ENCODE results near the gene SPRYD3.

SPRYD3 gene

GRCh38 chr12:53062011-53062961, 16.9 kb downstream of the SPRYD3 start:
- DNase-seq, result no peak

DNA sequence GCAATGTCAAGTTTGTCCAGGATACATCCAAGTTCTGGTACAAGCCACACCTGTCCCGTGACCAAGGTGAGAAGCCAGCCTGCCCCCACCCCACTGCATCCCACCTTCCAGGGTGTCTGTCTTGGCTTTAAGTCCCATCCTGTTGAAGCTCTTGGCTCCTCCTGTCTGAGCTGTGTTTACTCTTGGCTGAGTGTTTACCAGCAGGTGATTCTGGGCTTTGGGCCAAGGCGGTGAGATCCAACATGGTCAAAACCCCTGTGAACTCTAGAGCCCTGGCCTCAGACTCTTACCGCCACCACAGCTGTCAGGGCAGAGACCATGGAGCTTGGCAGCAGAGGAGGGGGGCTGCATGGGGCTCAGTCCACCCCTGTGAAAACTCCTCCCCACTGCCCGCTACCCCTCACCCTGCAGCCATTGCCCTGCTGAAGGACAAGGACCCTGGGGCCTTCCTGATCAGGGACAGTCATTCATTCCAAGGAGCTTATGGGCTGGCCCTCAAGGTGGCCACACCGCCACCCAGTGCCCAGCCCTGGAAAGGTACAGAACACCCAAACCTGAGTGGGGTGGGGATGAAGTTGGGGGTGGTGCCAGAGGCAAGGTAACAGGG, 17.7 kb downstream of the SPRYD3 start:
- peak; percentile 76 for DNase-seq

DNA sequence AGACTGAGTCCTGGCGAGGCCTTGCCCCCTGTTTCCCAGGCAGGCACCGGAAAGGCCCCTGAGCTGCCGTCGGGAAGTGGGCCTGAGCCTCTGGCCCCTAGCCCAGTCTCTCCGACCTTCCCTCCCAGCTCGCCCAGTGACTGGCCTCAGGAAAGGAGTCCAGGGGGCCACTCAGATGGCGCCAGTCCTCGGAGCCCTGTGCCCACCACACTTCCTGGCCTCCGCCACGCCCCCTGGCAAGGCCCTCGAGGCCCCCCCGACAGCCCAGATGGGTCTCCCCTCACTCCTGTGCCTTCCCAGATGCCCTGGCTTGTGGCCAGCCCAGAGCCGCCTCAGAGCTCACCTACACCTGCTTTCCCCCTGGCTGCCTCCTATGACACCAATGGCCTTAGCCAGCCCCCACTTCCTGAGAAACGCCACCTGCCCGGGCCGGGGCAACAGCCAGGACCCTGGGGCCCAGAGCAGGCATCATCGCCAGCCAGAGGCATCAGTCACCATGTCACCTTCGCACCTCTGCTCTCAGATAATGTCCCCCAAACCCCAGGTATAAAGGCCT, 18.4 kb downstream of the SPRYD3 start:
- peak; percentile 62 for DNase-seq

DNA sequence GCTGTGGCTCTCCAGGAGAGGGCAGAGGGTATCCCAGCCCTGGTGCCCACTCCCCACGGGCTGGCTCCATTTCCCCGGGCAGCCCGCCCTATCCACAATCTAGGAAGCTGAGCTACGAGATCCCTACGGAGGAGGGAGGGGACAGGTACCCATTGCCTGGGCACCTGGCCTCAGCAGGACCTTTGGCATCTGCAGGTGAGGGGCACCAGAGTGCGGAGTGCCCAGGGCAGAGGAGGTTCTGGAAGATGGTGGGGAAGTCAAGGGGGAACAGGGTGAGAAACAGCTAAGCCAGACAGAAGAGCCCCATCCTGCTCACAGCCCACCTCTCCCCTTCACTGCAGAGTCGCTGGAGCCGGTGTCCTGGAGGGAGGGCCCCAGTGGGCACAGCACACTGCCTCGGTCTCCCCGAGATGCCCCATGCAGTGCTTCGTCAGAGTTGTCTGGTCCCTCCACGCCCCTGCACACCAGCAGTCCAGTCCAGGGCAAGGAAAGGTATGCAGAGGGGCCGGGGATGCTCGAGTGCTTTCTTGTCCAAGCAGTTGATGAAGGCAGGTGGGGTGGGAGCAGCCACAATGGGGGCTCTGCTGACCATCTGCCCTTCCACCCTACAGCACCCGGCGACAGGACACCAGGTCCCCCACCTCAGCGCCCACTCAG, 19.0 kb downstream of the SPRYD3 start:
- DNase-seq, result no peak

- no peak for DNase-seq
Measured at GRCh38 chr12:53059434-53060063, 19.6 kb downstream of the SPRYD3 start.

DNA sequence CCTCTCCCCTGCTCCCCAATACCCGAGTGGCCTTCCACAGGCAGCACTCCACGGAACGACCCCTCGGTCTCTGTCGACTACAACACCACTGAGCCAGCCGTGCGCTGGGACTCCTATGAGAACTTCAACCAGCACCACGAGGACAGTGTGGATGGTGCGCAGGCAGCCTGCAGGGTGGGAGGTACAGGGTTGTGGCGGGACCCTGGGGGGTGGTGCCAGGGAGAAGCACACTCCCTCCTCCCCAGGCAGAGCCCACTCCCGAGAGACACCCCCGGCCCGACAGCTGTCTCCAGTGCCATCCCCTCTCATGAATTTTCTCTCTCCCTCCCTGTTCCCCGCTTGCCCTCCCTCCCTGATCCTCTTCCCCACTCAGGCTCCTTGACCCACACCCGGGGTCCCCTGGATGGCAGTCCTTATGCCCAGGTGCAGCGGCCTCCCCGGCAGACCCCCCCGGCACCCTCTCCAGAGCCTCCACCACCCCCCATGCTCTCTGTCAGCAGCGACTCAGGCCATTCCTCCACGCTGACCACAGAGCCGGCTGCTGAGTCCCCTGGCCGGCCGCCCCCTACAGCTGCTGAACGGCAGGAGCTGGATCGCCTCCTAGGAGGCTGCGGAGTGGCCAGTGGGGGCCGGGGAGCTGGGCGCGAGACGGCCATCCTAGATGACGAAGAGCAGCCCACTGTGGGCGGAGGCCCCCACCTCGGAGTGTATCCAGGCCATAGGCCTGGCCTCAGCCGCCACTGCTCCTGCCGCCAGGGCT, 20.3 kb downstream of the SPRYD3 start:
- DNase-seq, result no peak

GRCh38 chr12:53057816-53058500, 21.2 kb downstream of the SPRYD3 start:
- no peak for DNase-seq

DNA sequence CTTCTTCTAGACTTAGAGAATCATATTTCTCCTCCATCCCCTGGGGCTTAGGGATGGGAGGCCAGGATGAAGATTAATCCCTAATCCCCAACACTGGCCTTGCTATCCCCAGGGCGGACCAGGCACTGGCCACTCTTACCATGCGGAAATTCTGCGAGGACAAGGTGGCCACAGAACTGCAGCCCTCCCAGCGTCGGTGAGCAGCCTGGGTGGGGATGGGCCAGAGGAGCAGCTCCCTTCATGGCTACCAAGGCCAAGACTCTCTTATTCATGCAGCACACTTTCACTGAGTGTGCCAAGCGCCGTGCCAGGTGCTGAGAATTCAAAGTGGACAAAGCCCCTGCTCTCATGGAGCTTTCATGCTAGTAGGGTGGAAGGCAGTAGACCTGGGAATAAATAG, 22.3 kb downstream of the SPRYD3 start:
- DNase-seq, result no peak

DNA sequence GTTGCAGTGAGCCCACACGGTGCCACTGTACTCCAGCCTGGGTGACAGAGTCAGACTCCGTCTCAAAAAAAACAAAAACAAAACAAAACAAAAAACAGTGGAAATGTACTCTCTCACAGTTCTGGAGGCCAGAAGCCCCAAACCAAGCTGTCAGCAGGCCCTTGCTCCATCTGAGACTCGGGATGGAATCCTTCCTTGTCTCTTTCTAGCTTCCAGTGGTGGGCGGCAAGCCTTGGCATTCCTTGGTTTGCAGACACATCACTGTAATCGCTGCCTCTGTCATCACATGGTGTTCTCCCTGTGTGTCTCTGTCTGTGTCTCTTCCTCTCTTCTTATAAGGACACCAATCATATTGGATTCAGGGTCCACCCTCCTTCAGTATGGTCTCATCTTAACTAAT, 22.9 kb downstream of the SPRYD3 start:
- DNase-seq, result no peak

- DNase-seq, result no peak
Measured at GRCh38 chr12:53055471-53056266, 23.5 kb downstream of the SPRYD3 start.

DNA sequence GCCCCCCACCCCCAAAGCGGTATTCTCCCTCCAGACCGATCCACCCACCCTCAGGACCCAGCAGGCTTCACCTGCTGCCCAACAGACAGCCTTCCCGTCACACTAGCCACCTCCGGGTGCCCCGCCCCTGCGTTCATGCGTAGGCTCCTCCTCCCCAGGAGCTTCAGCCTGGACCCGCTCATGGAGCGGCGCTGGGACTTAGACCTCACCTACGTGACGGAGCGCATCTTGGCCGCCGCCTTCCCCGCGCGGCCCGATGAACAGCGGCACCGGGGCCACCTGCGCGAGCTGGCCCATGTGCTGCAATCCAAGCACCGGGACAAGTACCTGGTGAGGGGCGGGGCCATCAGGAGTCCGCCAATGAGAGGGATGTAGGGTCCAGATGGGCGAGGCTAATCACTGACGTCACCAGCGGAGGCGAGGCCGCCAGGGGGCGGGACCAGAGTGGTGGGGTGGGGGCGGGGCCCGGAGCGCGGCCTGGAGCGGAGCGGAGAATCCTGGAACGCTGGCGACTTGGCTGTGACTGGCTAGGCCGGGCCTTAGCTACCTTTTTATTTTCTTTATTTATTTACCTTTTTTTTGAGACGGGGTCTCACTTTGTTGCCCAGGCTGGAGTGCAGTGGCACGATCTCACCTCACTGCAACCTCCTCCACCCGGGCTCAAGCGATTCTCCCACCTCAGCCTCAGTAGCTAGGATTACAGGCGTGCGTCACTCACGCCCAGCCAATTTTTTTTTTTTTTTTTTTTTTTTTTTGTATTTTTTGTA, 24.9 kb downstream of the SPRYD3 start:
- peak; percentile 88 for DNase-seq

DNA sequence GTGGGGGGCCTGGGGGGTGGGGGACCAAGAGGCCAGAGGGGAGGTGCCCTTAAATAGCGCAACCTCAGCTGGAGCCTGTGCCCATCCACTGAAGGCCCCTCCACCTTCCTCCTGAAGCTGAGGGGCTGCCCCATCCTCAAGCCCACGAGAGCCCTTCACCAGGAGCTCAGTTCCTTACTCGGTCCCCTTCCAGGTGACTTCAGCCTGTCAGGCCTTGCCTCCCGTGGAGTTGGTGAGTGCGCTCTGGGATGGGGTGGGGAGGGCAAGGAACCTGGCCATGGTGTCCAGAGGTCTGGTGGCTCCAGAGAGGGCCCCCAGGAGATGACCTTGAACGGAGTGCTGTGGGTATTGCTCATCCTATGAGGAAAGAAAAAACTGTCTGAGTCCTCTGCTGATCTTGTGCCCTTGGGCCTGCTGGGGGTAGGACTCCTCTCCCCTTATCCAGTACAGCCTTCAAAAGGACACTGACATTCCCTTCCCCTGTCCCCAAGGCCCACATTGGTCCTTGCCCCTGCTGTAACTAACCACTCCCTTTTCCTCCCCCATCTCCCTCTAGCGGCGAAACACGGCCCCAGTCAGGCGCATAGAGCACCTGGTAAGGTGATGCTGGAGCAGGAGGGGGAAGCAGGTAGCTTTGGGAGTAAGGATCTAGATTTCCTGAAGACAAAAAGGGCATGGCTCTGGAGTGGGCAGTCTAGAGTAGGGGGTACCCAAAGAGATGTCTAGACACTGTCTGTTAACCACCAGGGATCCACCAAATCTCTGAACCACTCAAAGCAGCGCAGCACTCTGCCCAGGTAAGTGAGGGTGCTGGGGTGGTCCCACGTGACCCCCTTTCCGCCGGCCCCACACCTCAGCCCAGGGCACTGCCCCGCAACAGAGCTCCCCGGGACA, 25.7 kb downstream of the SPRYD3 start:
- peak; percentile 44 for DNase-seq

DNA sequence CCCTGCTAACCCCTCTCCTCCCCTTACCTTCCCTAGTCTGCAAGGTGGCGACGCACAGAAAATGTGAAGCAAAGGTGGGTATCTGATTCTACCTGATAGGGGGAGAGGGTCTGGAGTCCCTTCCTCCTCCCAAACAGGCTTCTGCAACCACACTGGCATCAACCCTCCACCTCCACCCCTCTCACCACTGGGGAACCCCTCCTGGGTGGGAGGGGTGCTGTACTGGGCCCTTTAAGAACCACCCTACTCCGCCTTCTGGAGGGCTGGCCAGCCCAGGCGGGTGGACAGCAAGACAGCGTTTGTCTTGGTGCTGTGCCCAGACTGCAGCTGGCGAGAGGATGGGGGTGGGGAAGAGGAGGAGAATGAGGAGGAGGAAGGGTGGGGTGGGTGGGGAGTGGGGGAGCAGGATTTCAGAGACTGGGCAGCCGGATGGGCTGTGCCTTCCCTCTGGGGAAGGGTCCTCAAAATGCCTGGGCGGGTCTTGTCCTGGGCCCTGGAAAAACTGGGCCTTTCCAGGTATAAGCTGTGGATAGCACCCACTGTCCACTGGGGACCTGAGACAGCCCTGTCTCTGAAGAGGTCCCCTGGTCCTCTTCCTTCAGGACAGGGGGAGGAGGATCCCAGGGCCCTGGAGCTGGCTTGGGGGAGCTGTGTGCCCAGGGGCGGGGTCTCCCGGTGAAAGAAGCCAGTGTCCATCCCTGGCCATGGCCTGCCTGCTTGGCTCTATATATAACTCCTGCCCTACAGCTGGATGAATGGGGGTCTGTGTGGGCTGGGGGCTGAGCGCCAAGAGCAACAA, 26.6 kb downstream of the SPRYD3 start:
- DNase-seq, result no peak

GRCh38 chr12:53051881-53052412, 27.2 kb downstream of the SPRYD3 start:
- no peak for DNase-seq

GRCh38 chr12:53051058-53051880, 27.9 kb downstream of the SPRYD3 start:
- no peak for DNase-seq

DNA sequence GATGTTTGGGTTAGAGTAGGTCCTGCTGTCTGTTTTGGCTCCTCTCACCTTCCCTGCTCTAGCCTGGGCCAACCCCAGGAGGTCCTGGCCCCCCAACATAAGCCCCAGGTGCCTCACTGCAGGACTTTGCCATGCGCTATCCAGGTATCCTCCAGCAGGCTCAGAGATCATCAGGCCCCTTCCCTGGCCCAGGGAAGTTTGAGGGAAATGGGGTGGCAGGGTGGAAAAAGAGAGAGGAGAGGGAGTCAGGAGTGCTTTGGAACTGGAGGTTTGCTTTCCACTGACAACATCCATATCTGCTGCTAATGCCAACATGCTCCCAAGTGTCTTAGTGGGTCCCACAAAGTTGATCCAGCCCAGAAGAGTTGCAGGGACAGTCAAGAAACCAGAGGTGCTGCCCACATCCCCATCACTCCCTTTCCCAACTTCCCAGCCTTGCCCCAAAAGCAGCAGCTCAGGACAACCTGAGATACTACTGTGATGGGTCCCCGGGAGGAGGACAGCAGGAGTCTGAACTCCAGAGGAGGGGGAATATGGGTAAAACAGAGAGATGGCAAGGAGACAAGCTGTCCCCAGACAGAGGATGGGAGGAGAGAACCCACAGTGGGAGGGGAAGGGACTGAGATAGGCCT, 28.6 kb downstream of the SPRYD3 start:
- no peak for DNase-seq

Measured in DMS79 treated with DMSO at 0.1 percent for 48 hours (cell line).